Mesenchymal stem cell (in vitro differentiated cells and primary cell): ENCODE results near the gene METTL26.
A peak's percentile ranks its signal among the peaks of the same experiment; 100 is the strongest.

Source experiments
- DNase-seq: peaks from one replicate; pipeline ENCODE4 v3.0.0-alpha.2; 2013
- H2AFZ ChIP-seq: one replicate; pipeline ENCODE4 v1.6.1; 2013; ENCODE audit warnings: low read depth, mild to moderate bottlenecking, control low read depth, inconsistent platforms, low read length, moderate library complexity
- H2AK5ac ChIP-seq: 2 replicates; pipeline ENCODE4 v1.6.1; 2013; ENCODE audit warnings: low read length, moderate library complexity, mild to moderate bottlenecking, inconsistent platforms; ENCODE audit not compliant: severe bottlenecking
- H2BK120ac ChIP-seq: one replicate; pipeline ENCODE4 v1.6.1; 2013; ENCODE audit warnings: low read depth, mild to moderate bottlenecking, inconsistent platforms, low read length, moderate library complexity
- H2BK12ac ChIP-seq, 2 experiments: one replicate each; pipeline ENCODE4 v1.6.1; 2013; ENCODE audit warnings: inconsistent platforms in 2 of 2, low read length in 2 of 2, mild to moderate bottlenecking in 2 of 2, moderate library complexity in 2 of 2, control low read depth in 1 of 2
- H2BK15ac ChIP-seq: one replicate; pipeline ENCODE4 v1.6.1; 2013; ENCODE audit warnings: mild to moderate bottlenecking, low read depth, inconsistent platforms; ENCODE audit not compliant: poor library complexity, severe bottlenecking
- H2BK5ac ChIP-seq: 2 replicates; pipeline ENCODE4 v1.6.1; 2013; ENCODE audit warnings: low read depth, mild to moderate bottlenecking, low read length, control low read depth, inconsistent platforms; ENCODE audit not compliant: poor library complexity, severe bottlenecking
- H3K14ac ChIP-seq, 2 experiments: one replicate each; pipeline ENCODE4 v1.6.1; 2013; ENCODE audit warnings: inconsistent platforms in 2 of 2, low read length in 2 of 2, control low read depth in 1 of 2, mild to moderate bottlenecking in 1 of 2, moderate library complexity in 1 of 2
- H3K18ac ChIP-seq, 2 experiments: one replicate each; pipeline ENCODE4 v1.6.1; 2013; ENCODE audit warnings: inconsistent platforms in 2 of 2, low read length in 2 of 2, control low read depth in 1 of 2, low read depth in 1 of 2, mild to moderate bottlenecking in 1 of 2
- H3K23ac ChIP-seq, 2 experiments: one replicate each; pipeline ENCODE4 v1.6.1; 2013; ENCODE audit warnings: inconsistent platforms in 2 of 2, low read length in 2 of 2, mild to moderate bottlenecking in 2 of 2, moderate library complexity in 2 of 2, control low read depth in 1 of 2
- H3K27ac ChIP-seq: 2 replicates; pipeline ENCODE4 v1.5.1; 2013; ENCODE audit warnings: mild to moderate bottlenecking, moderate library complexity, low read length, control low read depth, inconsistent platforms; ENCODE audit not compliant: poor library complexity, severe bottlenecking
- H3K27me3 ChIP-seq, 2 experiments: 2 replicates each; pipeline versions ENCODE4 v1.6.1 to v1.7.0; 2013; ENCODE audit warnings: low read length in 2 of 2, mild to moderate bottlenecking in 2 of 2, moderate library complexity in 2 of 2, control low read depth in 1 of 2, inconsistent platforms in 1 of 2; ENCODE audit not compliant: control insufficient read depth in 1 of 2, insufficient read depth in 1 of 2
- H3K36me3 ChIP-seq, 2 experiments: 2 replicates each; pipeline versions ENCODE4 v1.6.1 to v1.7.0; 2013; ENCODE audit warnings: low read length in 2 of 2, control low read depth in 1 of 2, inconsistent platforms in 1 of 2, low read depth in 1 of 2, mild to moderate bottlenecking in 1 of 2; ENCODE audit not compliant: insufficient read depth in 2 of 2, control insufficient read depth in 1 of 2
- H3K4ac ChIP-seq, 2 experiments: one replicate each; pipeline ENCODE4 v1.6.1; 2013; ENCODE audit warnings: inconsistent platforms in 2 of 2, low read length in 2 of 2, mild to moderate bottlenecking in 2 of 2, moderate library complexity in 2 of 2, control low read depth in 1 of 2, low read depth in 1 of 2
- H3K4me1 ChIP-seq: 2 replicates; pipeline ENCODE4 v1.6.1; 2013; ENCODE audit warnings: low read depth, low read length, control low read depth; ENCODE audit not compliant: control insufficient read depth, insufficient read depth
- H3K4me2 ChIP-seq: 2 replicates; pipeline ENCODE4 v1.6.1; 2013; ENCODE audit warnings: low read length, mild to moderate bottlenecking, inconsistent platforms; ENCODE audit not compliant: poor library complexity, severe bottlenecking
- H3K4me3 ChIP-seq, 2 experiments: 2 replicates each; pipeline versions ENCODE4 v1.5.1 to v1.7.0; 2013; ENCODE audit warnings: low read length in 2 of 2, mild to moderate bottlenecking in 2 of 2, control low read depth in 1 of 2, low read depth in 1 of 2; ENCODE audit not compliant: insufficient read depth in 1 of 2
- H3K79me1 ChIP-seq: replicated peaks from 2 replicates; pipeline ENCODE4 v1.6.1; 2013; ENCODE audit warnings: mild to moderate bottlenecking, control low read depth, low read length, inconsistent platforms; ENCODE audit not compliant: poor library complexity, severe bottlenecking
- H3K9ac ChIP-seq: 2 replicates; pipeline ENCODE4 v1.7.0; 2013; ENCODE audit warnings: mild to moderate bottlenecking, low read length, moderate library complexity
- H3K9me3 ChIP-seq: 2 replicates; pipeline ENCODE4 v1.7.0; 2013; ENCODE audit warnings: mild to moderate bottlenecking, low read length; ENCODE audit not compliant: control insufficient read depth
- H4K8ac ChIP-seq: one replicate; pipeline ENCODE4 v1.6.1; 2013; ENCODE audit warnings: inconsistent platforms, mild to moderate bottlenecking, low read length, moderate library complexity
- H4K91ac ChIP-seq: one replicate; pipeline ENCODE4 v1.6.1; 2013; ENCODE audit warnings: mild to moderate bottlenecking, low read length, inconsistent platforms
- WGBS: methylation state at CpG from one replicate; pipeline ENCODE4 v1.1.7; 2013; ENCODE audit warnings: mixed read lengths; 5-methylcytosine and 5-hydroxymethylcytosine counted together

METTL26 gene

GRCh38 chr16:595942-596735 is 40.0 kb downstream of the METTL26 start:
- Histone ChIP-seq H2BK12ac (no peak overlapping the region), H4K8ac (no peak overlapping the region), H3K4me2 (no peak overlapping the region), H2BK15ac (no peak overlapping the region), H4K91ac (peak overlapping the region; percentile 41), H3K79me1 (peaks cover 40% of the 10 kb centered on the region), H2AK5ac (no peak overlapping the region), H3K23ac (no peak overlapping the region), H3K4me3 (no peak overlapping the region), H3K14ac (no peak overlapping the region), H3K9me3 (no peaks in the 10 kb centered on the region), H2BK5ac (no peak overlapping the region), H3K27me3 (no peaks in the 10 kb centered on the region), H3K18ac (no peak overlapping the region), H2BK120ac (no peak overlapping the region), H3K4me1 (peaks cover 28% of the 10 kb centered on the region), H3K9ac (no peak overlapping the region), H3K4ac (no peak overlapping the region), H2AFZ (no peak overlapping the region), H3K36me3 (peaks cover 11 to 40% of the 10 kb centered on the region in 2 experiments), H3K27ac (no peak overlapping the region)
- WGBS = 96% methylated on average over 34 of the region's 34 CpGs
- no peak for DNase-seq

GRCh38 chr16:595094-595528 is 41.0 kb downstream of the METTL26 start:
- Histone ChIP-seq H3K27me3 (no peaks in the 10 kb centered on the region), H2AK5ac (no peak overlapping the region), H3K9me3 (no peaks in the 10 kb centered on the region), H3K9ac (no peak overlapping the region), H4K91ac (no peak overlapping the region), H2BK120ac (no peak overlapping the region), H2BK5ac (no peak overlapping the region), H2AFZ (no peak overlapping the region), H3K18ac (no peak overlapping the region), H4K8ac (no peak overlapping the region), H2BK12ac (no peak overlapping the region), H3K14ac (no peak overlapping the region), H3K23ac (no peak overlapping the region), H3K4ac (no peak overlapping the region), H3K4me2 (no peak overlapping the region), H2BK15ac (no peak overlapping the region), H3K4me1 (peaks cover 36% of the 10 kb centered on the region), H3K27ac (no peak overlapping the region), H3K4me3 (no peak overlapping the region), H3K36me3 (peaks cover 10 to 40% of the 10 kb centered on the region in 2 experiments), H3K79me1 (peaks cover 46% of the 10 kb centered on the region)
- no peak for DNase-seq
- 97% methylated on average over 18 of the region's 18 CpGs for WGBS

- Histone ChIP-seq H3K18ac (no peak overlapping the region), H3K4ac (no peak overlapping the region), H2AFZ (no peak overlapping the region), H3K27me3 (no peaks in the 10 kb centered on the region), H3K9me3 (no peaks in the 10 kb centered on the region), H3K4me3 (no peak overlapping the region), H3K36me3 (peaks cover 0 to 33% of the 10 kb centered on the region in 2 experiments), H2AK5ac (no peak overlapping the region), H3K4me1 (peaks cover 36% of the 10 kb centered on the region), H3K9ac (no peak overlapping the region), H4K91ac (no peak overlapping the region), H3K23ac (no peak overlapping the region), H3K14ac (no peak overlapping the region), H3K79me1 (peaks cover 44% of the 10 kb centered on the region), H2BK12ac (no peak overlapping the region), H4K8ac (no peak overlapping the region), H2BK5ac (no peak overlapping the region), H2BK15ac (no peak overlapping the region), H3K4me2 (no peak overlapping the region), H3K27ac (no peak overlapping the region), H2BK120ac (no peak overlapping the region)
- no peak for DNase-seq
- WGBS = 97% methylated on average over 16 of the region's 16 CpGs
Observed at GRCh38 chr16:593807-594206, 42.3 kb downstream of the METTL26 start.

GRCh38 chr16:593406-593805 is 42.7 kb downstream of the METTL26 start:
- no peak for DNase-seq
- Histone ChIP-seq H3K79me1 (peaks cover 45% of the 10 kb centered on the region), H3K27ac (no peak overlapping the region), H4K8ac (no peak overlapping the region), H4K91ac (no peak overlapping the region), H3K23ac (no peak overlapping the region), H3K4ac (no peak overlapping the region), H3K14ac (no peak overlapping the region), H2BK12ac (no peak overlapping the region), H3K36me3 (peaks cover 0 to 29% of the 10 kb centered on the region in 2 experiments), H3K4me1 (peaks cover 38% of the 10 kb centered on the region), H3K4me2 (no peak overlapping the region), H3K27me3 (no peaks in the 10 kb centered on the region), H2BK5ac (no peak overlapping the region), H3K9me3 (no peaks in the 10 kb centered on the region), H3K9ac (no peak overlapping the region), H3K4me3 (no peak overlapping the region), H3K18ac (no peak overlapping the region), H2BK120ac (no peak overlapping the region), H2AK5ac (no peak overlapping the region), H2AFZ (no peak overlapping the region), H2BK15ac (no peak overlapping the region)
- WGBS = 95% methylated on average over 9 of the region's 9 CpGs
